ENCODE results near the gene C1GALT1.

Gene C1GALT1

DNA sequence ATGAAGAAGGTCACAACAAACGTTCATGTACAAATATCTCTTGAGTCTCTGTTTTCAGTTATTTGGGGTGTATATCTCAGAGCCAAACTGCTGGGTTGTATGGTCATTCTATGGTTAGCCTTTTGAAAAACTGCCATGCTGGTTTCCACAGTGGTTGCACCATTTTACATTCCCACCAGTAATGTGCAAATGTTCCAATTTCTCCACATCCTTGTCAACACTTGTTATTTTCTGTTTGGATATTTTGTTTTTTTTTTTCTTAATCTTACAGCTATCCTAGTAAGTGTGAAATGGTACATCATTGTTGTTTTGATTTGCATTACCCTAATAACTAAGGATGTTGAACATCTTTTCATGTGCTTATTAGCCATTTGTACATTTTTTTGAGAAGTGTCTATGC lies 13.0 kb upstream of the C1GALT1 start (continued):
- TF ChIP-seq, protein P1, sequence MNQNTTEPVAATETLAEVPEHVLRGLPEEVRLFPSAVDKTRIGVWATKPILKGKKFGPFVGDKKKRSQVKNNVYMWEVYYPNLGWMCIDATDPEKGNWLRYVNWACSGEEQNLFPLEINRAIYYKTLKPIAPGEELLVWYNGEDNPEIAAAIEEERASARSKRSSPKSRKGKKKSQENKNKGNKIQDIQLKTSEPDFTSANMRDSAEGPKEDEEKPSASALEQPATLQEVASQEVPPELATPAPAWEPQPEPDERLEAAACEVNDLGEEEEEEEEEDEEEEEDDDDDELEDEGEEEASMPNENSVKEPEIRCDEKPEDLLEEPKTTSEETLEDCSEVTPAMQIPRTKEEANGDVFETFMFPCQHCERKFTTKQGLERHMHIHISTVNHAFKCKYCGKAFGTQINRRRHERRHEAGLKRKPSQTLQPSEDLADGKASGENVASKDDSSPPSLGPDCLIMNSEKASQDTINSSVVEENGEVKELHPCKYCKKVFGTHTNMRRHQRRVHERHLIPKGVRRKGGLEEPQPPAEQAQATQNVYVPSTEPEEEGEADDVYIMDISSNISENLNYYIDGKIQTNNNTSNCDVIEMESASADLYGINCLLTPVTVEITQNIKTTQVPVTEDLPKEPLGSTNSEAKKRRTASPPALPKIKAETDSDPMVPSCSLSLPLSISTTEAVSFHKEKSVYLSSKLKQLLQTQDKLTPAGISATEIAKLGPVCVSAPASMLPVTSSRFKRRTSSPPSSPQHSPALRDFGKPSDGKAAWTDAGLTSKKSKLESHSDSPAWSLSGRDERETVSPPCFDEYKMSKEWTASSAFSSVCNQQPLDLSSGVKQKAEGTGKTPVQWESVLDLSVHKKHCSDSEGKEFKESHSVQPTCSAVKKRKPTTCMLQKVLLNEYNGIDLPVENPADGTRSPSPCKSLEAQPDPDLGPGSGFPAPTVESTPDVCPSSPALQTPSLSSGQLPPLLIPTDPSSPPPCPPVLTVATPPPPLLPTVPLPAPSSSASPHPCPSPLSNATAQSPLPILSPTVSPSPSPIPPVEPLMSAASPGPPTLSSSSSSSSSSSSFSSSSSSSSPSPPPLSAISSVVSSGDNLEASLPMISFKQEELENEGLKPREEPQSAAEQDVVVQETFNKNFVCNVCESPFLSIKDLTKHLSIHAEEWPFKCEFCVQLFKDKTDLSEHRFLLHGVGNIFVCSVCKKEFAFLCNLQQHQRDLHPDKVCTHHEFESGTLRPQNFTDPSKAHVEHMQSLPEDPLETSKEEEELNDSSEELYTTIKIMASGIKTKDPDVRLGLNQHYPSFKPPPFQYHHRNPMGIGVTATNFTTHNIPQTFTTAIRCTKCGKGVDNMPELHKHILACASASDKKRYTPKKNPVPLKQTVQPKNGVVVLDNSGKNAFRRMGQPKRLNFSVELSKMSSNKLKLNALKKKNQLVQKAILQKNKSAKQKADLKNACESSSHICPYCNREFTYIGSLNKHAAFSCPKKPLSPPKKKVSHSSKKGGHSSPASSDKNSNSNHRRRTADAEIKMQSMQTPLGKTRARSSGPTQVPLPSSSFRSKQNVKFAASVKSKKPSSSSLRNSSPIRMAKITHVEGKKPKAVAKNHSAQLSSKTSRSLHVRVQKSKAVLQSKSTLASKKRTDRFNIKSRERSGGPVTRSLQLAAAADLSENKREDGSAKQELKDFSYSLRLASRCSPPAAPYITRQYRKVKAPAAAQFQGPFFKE (tag by site-specific recombination; IDR thresholded peaks at IDR 0.05; ENCODE audit: borderline replicate concordance): no peak
- TF ChIP-seq ZNF433 (tag by site-specific recombination; IDR thresholded peaks at IDR 0.05; ENCODE audit: low read depth): no peak
- TF ChIP-seq, protein P2, sequence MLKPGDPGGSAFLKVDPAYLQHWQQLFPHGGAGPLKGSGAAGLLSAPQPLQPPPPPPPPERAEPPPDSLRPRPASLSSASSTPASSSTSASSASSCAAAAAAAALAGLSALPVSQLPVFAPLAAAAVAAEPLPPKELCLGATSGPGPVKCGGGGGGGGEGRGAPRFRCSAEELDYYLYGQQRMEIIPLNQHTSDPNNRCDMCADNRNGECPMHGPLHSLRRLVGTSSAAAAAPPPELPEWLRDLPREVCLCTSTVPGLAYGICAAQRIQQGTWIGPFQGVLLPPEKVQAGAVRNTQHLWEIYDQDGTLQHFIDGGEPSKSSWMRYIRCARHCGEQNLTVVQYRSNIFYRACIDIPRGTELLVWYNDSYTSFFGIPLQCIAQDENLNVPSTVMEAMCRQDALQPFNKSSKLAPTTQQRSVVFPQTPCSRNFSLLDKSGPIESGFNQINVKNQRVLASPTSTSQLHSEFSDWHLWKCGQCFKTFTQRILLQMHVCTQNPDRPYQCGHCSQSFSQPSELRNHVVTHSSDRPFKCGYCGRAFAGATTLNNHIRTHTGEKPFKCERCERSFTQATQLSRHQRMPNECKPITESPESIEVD (tag by site-specific recombination; IDR thresholded peaks at IDR 0.05): no peak
- TF ChIP-seq, protein P3, sequence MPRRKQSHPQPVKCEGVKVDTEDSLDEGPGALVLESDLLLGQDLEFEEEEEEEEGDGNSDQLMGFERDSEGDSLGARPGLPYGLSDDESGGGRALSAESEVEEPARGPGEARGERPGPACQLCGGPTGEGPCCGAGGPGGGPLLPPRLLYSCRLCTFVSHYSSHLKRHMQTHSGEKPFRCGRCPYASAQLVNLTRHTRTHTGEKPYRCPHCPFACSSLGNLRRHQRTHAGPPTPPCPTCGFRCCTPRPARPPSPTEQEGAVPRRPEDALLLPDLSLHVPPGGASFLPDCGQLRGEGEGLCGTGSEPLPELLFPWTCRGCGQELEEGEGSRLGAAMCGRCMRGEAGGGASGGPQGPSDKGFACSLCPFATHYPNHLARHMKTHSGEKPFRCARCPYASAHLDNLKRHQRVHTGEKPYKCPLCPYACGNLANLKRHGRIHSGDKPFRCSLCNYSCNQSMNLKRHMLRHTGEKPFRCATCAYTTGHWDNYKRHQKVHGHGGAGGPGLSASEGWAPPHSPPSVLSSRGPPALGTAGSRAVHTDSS (tag by site-specific recombination; IDR thresholded peaks at IDR 0.05): no peak
- no peak for TF ChIP-seq ZNF24 (tag by site-specific recombination; IDR thresholded peaks at IDR 0.05)
- no peak for TF ChIP-seq ZNF121 (tag by site-specific recombination; IDR thresholded peaks at IDR 0.05)
- no peak for TF ChIP-seq ZNF324 (tag by site-specific recombination; IDR thresholded peaks at IDR 0.05)

DNA sequence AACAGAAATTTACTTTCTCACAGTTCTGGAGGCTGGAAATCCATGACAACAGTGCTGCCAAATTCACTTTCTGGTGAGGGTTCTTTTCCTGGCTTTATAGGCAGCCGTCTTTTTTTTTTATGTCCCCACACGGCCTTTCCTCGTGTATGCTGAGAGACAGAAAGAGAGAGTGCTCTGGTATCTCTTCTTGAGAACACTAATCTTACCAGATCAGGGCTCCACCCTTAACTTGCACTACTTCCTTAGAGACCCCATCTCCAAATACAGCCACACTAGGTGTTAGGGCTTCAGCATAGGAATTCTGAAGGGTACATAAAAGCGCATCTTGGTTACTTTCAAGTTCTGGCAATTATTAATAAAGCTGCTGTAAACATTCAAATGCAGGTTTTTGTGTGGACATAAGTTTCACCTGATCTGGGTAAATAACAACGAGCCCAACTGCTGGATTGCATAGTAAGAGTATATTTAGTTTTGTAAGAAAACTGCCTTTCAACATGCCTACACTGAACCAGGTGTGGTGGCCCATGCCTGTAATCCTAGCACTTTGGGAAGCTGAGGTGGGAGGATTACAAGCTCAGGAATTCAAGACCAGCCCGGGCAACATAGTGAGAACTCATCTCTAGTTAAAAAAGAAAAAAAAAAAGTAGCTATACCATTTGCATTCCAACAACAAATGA lies 8.2 kb upstream of the C1GALT1 start:
- POLR2A ChIA-PET: no interaction called here
- peaks cover 6% of the 10 kb centered on the region; the same call in 1 of the 2 replicates for H3K4me1 ChIP-seq (ENCODE audit: control insufficient read depth, insufficient read depth, low read length)
- TF ChIP-seq, protein P4, sequence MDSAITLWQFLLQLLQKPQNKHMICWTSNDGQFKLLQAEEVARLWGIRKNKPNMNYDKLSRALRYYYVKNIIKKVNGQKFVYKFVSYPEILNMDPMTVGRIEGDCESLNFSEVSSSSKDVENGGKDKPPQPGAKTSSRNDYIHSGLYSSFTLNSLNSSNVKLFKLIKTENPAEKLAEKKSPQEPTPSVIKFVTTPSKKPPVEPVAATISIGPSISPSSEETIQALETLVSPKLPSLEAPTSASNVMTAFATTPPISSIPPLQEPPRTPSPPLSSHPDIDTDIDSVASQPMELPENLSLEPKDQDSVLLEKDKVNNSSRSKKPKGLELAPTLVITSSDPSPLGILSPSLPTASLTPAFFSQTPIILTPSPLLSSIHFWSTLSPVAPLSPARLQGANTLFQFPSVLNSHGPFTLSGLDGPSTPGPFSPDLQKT (IDR thresholded peaks at IDR 0.05; ENCODE audit: borderline replicate concordance, low read depth, low read length): no peak
- TF ChIP-seq ZNF48 (tag by site-specific recombination; IDR thresholded peaks at IDR 0.05) (no peak), HOXD13 (CRISPR knock-in tag; IDR thresholded peaks at IDR 0.05; ENCODE audit: borderline replicate concordance) (no peak)
- TF ChIP-seq, protein P5, sequence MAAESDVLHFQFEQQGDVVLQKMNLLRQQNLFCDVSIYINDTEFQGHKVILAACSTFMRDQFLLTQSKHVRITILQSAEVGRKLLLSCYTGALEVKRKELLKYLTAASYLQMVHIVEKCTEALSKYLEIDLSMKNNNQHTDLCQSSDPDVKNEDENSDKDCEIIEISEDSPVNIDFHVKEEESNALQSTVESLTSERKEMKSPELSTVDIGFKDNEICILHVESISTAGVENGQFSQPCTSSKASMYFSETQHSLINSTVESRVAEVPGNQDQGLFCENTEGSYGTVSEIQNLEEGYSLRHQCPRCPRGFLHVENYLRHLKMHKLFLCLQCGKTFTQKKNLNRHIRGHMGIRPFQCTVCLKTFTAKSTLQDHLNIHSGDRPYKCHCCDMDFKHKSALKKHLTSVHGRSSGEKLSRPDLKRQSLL (tag by site-specific recombination; IDR thresholded peaks at IDR 0.05): no peak
- TF ChIP-seq, protein P2 (tag by site-specific recombination; IDR thresholded peaks at IDR 0.05): no peak
- H3K4me3 ChIP-seq (ENCODE audit: low read depth, low read length): no peak overlapping the region
- no peak overlapping the region for H3K27ac ChIP-seq (ENCODE audit: extremely low read depth, low read depth, low read length)
- CTCF ChIA-PET: interaction anchor here (0.7 to 0.9 kb wide), 2 partner anchors 15 to 77 kb away, joined by 3 read pairs; no protein-coding TSS in a partner anchor
- H3K9me3 ChIP-seq (ENCODE audit: control insufficient read depth, insufficient read depth, low read depth, low read length): no peaks in the 10 kb centered on the region
- H3K36me3 ChIP-seq (ENCODE audit: control insufficient read depth in 2 of 2, insufficient read depth in 1 of 2, low read length in 2 of 2): no peaks in the 10 kb centered on the region

Measured in HEK293 (cell line).